HUES6 (cell line): Measurements from ENCODE around the gene SQOR.
"Not testable (repeated sequence)": the region's sequence is repeated elsewhere in the genome, so short reads cannot be mapped to it uniquely, and the experiment has no call there.

ENCODE experiments used
- H3K27ac ChIP-seq: 2 replicates; pipeline ENCODE4 v1.7.0; 2013; ENCODE audit warnings: low read depth, mild to moderate bottlenecking, low read length, inconsistent platforms
- H3K27me3 ChIP-seq: 2 replicates; pipeline ENCODE4 v1.6.1; 2013; ENCODE audit warnings: low read length; ENCODE audit not compliant: control insufficient read depth, insufficient read depth
- H3K36me3 ChIP-seq: 2 replicates; pipeline ENCODE4 v1.6.1; 2013; ENCODE audit warnings: low read length; ENCODE audit not compliant: control insufficient read depth, insufficient read depth
- H3K4me1 ChIP-seq: 2 replicates; pipeline ENCODE4 v1.6.1; 2013; ENCODE audit warnings: low read length; ENCODE audit not compliant: control insufficient read depth, insufficient read depth
- H3K4me3 ChIP-seq: 2 replicates; pipeline ENCODE4 v1.5.1; 2013; ENCODE audit warnings: low read depth, low read length
- H3K9ac ChIP-seq: one replicate; pipeline ENCODE4 v1.6.1; 2013; ENCODE audit warnings: mild to moderate bottlenecking, low read length
- H3K9me3 ChIP-seq: 2 replicates; pipeline ENCODE4 v1.6.1; 2013; ENCODE audit warnings: low read depth, low read length; ENCODE audit not compliant: control insufficient read depth, insufficient read depth

The SQOR gene

GRCh38 chr15:45646220-45646619 is 11.4 kb downstream of the SQOR start:
- no peaks in the 10 kb centered on the region for H3K36me3 ChIP-seq
- peaks cover 4% of the 10 kb centered on the region; the same call in 1 of the 2 replicates for H3K27me3 ChIP-seq
- no peaks in the 10 kb centered on the region for H3K9me3 ChIP-seq
- H3K27ac ChIP-seq: no peak overlapping the region
- H3K4me3 ChIP-seq: no peak overlapping the region
- no peaks in the 10 kb centered on the region for H3K4me1 ChIP-seq
- no peak overlapping the region for H3K9ac ChIP-seq

DNA sequence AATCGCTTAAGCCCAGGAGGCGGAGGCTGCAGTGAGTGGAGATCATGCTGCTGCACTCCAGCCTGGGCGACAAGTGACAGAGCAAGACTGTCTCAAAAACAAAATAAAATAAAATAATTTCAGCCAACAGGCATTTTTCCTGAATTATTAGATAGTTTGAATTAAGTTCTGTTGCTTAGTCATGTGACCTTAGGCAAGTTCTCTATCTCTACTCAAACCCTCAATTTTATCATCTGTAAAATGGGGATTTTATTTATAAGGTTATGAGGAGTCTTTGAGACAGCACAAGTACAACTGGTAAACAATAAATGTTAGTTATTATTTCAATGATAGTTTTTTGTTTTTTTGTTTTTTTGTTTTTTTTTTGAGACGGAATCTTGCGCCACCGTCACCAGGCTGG is 13.0 kb downstream of the SQOR start:
- Histone ChIP-seq H3K27me3 (no peaks in the 10 kb centered on the region; the same call in 1 of the 2 replicates), H3K9me3 (no peaks in the 10 kb centered on the region), H3K36me3 (no peaks in the 10 kb centered on the region), H3K4me3 (no peak overlapping the region), H3K9ac (no peak overlapping the region), H3K4me1 (no peaks in the 10 kb centered on the region), H3K27ac (no peak overlapping the region)

DNA sequence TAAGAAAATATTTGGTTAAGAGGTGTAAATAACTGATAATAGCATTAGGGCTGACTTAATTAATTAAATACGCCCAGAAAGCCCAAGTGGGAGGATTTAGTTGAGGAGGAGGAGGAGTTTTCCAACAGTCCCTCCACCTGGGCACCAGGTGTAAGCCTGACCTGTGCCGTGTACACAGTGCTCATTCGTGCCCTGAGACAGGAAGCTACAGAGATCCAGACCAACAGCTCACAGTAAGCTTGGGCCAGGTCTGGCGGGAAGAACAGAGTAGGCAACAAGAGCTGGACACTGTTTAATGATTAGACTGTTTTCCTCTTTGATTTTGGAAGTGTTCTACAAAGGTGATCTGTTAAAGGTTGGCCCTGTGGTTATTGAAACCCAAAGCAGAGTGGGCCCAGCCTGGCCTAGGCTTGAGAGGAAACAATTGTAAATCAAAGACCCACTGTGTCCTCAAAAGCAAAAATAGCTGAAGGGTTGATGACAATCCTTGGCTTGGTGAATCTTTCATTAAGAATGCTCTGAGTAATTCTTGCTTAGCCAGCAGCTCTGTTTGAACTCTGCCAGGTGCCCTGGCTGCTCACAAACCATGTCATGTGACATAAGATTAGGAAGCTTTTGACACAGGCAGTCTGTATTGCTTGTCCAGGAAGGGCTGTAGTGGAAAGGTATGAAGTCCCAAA is 13.8 kb downstream of the SQOR start:
- H3K27me3 ChIP-seq: no peaks in the 10 kb centered on the region
- H3K9ac ChIP-seq: no peak overlapping the region
- H3K27ac ChIP-seq: no peak overlapping the region
- H3K36me3 ChIP-seq: no peaks in the 10 kb centered on the region
- H3K4me1 ChIP-seq: no peaks in the 10 kb centered on the region
- H3K9me3 ChIP-seq: no peaks in the 10 kb centered on the region
- no peak overlapping the region for H3K4me3 ChIP-seq

- H3K27ac ChIP-seq, H3K9me3 ChIP-seq, H3K36me3 ChIP-seq, H3K27me3 ChIP-seq, H3K9ac ChIP-seq, H3K4me3 ChIP-seq, H3K4me1 ChIP-seq: not testable (repeated sequence)
These were observed 15.2 kb downstream of the SQOR start for GRCh38 chr15:45650007-45650406.

DNA sequence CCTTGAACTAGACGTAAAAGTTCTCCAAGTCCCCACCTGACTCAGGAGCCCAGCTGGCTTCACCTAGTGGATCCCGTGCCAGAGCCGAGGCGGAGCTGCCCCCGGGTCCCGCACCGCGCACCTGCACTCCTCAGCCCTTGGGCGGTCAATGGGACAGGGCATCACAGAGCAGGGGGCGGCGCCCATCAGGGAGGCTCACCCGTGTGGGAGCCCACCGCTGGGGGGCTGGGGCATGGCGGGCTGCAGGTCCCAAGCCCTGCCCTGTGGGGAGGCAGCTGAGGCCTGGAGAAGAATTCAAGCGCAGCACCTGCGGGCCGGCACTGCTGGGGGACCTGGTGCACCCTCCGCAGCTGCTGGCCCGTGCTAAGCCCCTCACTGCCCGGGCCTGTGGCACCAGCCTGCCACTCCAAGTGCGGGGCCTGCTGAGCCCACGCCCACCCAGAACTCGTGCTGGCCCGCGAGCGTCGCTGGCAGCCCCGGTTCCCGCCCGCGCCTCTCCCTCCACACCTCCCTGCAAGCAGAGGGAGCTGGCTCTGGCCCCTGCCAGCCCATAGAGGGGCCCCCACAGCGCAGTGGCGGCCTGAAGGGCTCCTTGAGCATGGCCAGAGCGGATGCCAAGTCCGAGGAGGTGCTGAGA is 16.2 kb downstream of the SQOR start:
- H3K27ac ChIP-seq: no peak overlapping the region
- no peak overlapping the region for H3K9ac ChIP-seq
- H3K4me3 ChIP-seq: no peak overlapping the region
- H3K27me3 ChIP-seq: no peaks in the 10 kb centered on the region
- H3K9me3 ChIP-seq: no peaks in the 10 kb centered on the region
- H3K4me1 ChIP-seq: no peaks in the 10 kb centered on the region
- no peaks in the 10 kb centered on the region for H3K36me3 ChIP-seq

GRCh38 chr15:45653702-45654424 is 19.0 kb downstream of the SQOR start:
- Histone ChIP-seq H3K27ac (no peak overlapping the region), H3K36me3 (no peaks in the 10 kb centered on the region), H3K9me3 (no peaks in the 10 kb centered on the region), H3K9ac (no peak overlapping the region), H3K4me1 (no peaks in the 10 kb centered on the region), H3K27me3 (no peaks in the 10 kb centered on the region), H3K4me3 (no peak overlapping the region)

- no peak overlapping the region for H3K4me3 ChIP-seq
- no peaks in the 10 kb centered on the region for H3K36me3 ChIP-seq
- no peaks in the 10 kb centered on the region for H3K27me3 ChIP-seq
- no peaks in the 10 kb centered on the region for H3K4me1 ChIP-seq
- H3K9me3 ChIP-seq: no peaks in the 10 kb centered on the region
- no peak overlapping the region for H3K27ac ChIP-seq
- no peak overlapping the region for H3K9ac ChIP-seq
These were observed 19.9 kb downstream of the SQOR start for GRCh38 chr15:45654749-45655148.

- no peaks in the 10 kb centered on the region for H3K27me3 ChIP-seq
- H3K9me3 ChIP-seq: no peaks in the 10 kb centered on the region
- H3K27ac ChIP-seq: no peak overlapping the region
- no peaks in the 10 kb centered on the region for H3K4me1 ChIP-seq
- no peaks in the 10 kb centered on the region for H3K36me3 ChIP-seq
- no peak overlapping the region for H3K9ac ChIP-seq
- no peak overlapping the region for H3K4me3 ChIP-seq
These were observed 22.4 kb downstream of the SQOR start for GRCh38 chr15:45657254-45657653.

DNA sequence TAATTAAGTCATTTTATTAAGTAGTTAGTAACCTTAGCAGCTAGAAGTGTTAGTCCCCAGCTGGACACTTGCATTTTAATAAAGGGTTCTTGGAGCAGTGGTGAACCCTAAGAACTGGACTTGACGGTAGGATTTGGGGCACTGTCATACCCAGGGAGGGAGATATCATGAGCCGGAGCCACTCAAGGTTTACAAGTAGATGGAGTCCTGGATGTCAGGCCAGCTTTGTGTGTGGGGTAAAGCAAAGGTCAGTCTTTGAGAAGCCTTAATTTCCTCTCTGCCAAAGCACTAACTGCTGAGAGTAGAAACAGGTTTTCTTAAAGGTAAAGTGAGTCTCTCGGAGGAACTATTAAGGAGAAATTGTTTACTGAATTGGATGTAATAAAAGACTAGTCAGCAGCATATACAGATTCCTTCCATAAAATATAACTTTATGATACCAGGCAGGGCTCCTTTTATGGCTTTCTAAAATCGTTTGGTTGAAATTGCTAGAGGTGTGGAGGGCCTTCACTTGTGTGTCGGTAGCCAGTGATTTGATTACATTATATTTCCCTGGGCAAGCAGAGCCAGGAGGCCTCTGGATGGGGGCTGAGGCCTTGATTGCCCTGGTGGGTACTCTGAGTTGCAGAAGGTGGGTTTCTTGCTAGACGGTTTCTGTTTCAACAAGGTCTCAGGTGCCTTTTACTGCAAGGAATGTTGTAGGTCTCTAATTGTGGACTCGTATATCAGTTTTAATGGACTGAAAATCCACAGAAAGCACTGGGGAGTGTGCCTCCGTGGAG is 23.1 kb downstream of the SQOR start:
- no peak overlapping the region for H3K9ac ChIP-seq
- H3K4me1 ChIP-seq: peaks cover 2% of the 10 kb centered on the region; the same call in 1 of the 2 replicates
- H3K9me3 ChIP-seq: no peaks in the 10 kb centered on the region
- H3K27me3 ChIP-seq: no peaks in the 10 kb centered on the region
- H3K27ac ChIP-seq: no peak overlapping the region
- no peaks in the 10 kb centered on the region for H3K36me3 ChIP-seq
- no peak overlapping the region for H3K4me3 ChIP-seq

- Histone ChIP-seq H3K9me3 (no peaks in the 10 kb centered on the region), H3K4me1 (peaks cover 2% of the 10 kb centered on the region; the same call in 1 of the 2 replicates), H3K36me3 (no peaks in the 10 kb centered on the region), H3K9ac (no peak overlapping the region), H3K27me3 (no peaks in the 10 kb centered on the region), H3K27ac (no peak overlapping the region), H3K4me3 (no peak overlapping the region)
These were observed 25.6 kb downstream of the SQOR start for GRCh38 chr15:45660231-45660979.
